Measurements from ENCODE around the gene KIFC1. TPM values are rescaled to one million over a fixed set of nuclear protein-coding genes. Genes with fewer than 3 reads are reported as not detected.

The KIFC1 gene
- total RNA-seq, 4 donors from 2014 or later = 0.64 to 1.4 TPM; not detected in 2

GRCh38 chr6:33410050-33410710 is 18.6 kb downstream of the KIFC1 start:
- intact Hi-C loops (cut with DNase I; ENCODE audit: low total_unique reads) = loop anchor here (1.0 kb wide), 5 partner anchors 8 to 439 kb away; partner anchors contain the start of genes CUTA, KIFC1, PFDN6 and WDR46
- Histone ChIP-seq H3K4me3 (peak overlapping the region; percentile 70 to 100 (median 98)), H3K36me3 (peaks cover 3 to 32% of the 10 kb centered on the region in 2 donors), H3K9me3 (no peaks in the 10 kb centered on the region), H3K27ac (peak overlapping the region; percentile 99 to 100 (median 99)), H3K27me3 (no peaks in the 10 kb centered on the region), H3K4me1 (peaks cover 9 to 18% of the 10 kb centered on the region in 2 donors)
- ATAC-seq (peak; percentile 87 to 88), DNase-seq (peak; percentile 96 to 97)
- peak; percentile 54 to 73 for TF ChIP-seq POLR2A (IDR thresholded peaks at IDR 0.05)
- no peak for TF ChIP-seq CTCF (IDR thresholded peaks at IDR 0.05 in 4 of 5, conservative IDR thresholded peaks at IDR 0.05 in 1 of 5)
- in situ Hi-C loops (cut with MboI; ENCODE audit: low sequenced_read_pairs in 4 of 4) = loop anchor here in 1 of 4 donors (25.0 kb wide), 1 partner anchor 448 kb away; the partner anchor contains the start of genes BRD2 and HLA-DMA

- peak; percentile 68 to 77 for TF ChIP-seq POLR2A (IDR thresholded peaks at IDR 0.05)
- TF ChIP-seq CTCF (IDR thresholded peaks at IDR 0.05 in 4 of 5, conservative IDR thresholded peaks at IDR 0.05 in 1 of 5) = no peak
- ATAC-seq = peak; percentile 71 to 74
- Histone ChIP-seq H3K27me3 (no peaks in the 10 kb centered on the region), H3K27ac (peak within 1 kb of the TSS; percentile 99 to 100 (median 99)), H3K4me3 (peak within 1 kb of the TSS; percentile 70 to 100 (median 98)), H3K9me3 (no peaks in the 10 kb centered on the region), H3K36me3 (peaks cover 3 to 40% of the 10 kb centered on the region in 2 donors), H3K4me1 (peaks cover 9 to 18% of the 10 kb centered on the region in 2 donors)
- intact Hi-C loops (cut with DNase I; ENCODE audit: low total_unique reads) = loop anchor here (1.0 kb wide), 5 partner anchors 7 to 440 kb away; partner anchors contain the start of genes CUTA, KIFC1, PFDN6 and WDR46
- in situ Hi-C loops (cut with MboI; ENCODE audit: low sequenced_read_pairs in 4 of 4) = loop anchor here in 1 of 4 donors (25.0 kb wide), 1 partner anchor 449 kb away; the partner anchor contains the start of genes BRD2 and HLA-DMA
- DNase-seq = peak in 1 of 2 donors; percentile 75
Measured at GRCh38 chr6:33410711-33411631, 19.3 kb downstream of the KIFC1 start, which contains the start of gene PHF1. PHF1 (plus strand) TSS chr6:33411014; CDS start chr6:33412264, 1,250 bp downstream.

GRCh38 chr6:33411632-33412005 is 20.0 kb downstream of the KIFC1 start:
- H3K27me3 ChIP-seq = no peaks in the 10 kb centered on the region
- peak overlapping the region; percentile 70 to 100 (median 98) for H3K4me3 ChIP-seq
- H3K27ac ChIP-seq = peak overlapping the region; percentile 99 to 100 (median 99)
- H3K4me1 ChIP-seq = peaks cover 9 to 21% of the 10 kb centered on the region in 2 donors
- H3K9me3 ChIP-seq = no peaks in the 10 kb centered on the region
- in situ Hi-C loops (cut with MboI; ENCODE audit: low sequenced_read_pairs in 4 of 4) = loop anchor here in 1 of 4 donors (25.0 kb wide), 1 partner anchor 449 kb away; the partner anchor contains the start of genes BRD2 and HLA-DMA
- H3K36me3 ChIP-seq = peaks cover 3 to 45% of the 10 kb centered on the region in 2 donors
- no peak for TF ChIP-seq POLR2A (IDR thresholded peaks at IDR 0.05)
- TF ChIP-seq CTCF (IDR thresholded peaks at IDR 0.05 in 4 of 5, conservative IDR thresholded peaks at IDR 0.05 in 1 of 5) = no peak
- DNase-seq (no peak), ATAC-seq (no peak)
- intact Hi-C loops (cut with DNase I; ENCODE audit: low total_unique reads) = no loop called here

All from gastrocnemius medialis (tissue), 4 donors.